ENCODE data around the gene PTTG1IP2.
A peak's percentile ranks its signal among the peaks of the same experiment; 100 is the strongest.

- no peak for TF ChIP-seq LARP7 (IDR thresholded peaks at IDR 0.05)
- no peak for TF ChIP-seq BRCA1 (IDR thresholded peaks at IDR 0.05; ENCODE audit: low read depth, low read length)
- no peak for TF ChIP-seq CHD2 (IDR thresholded peaks at IDR 0.05; ENCODE audit: borderline replicate concordance, low read depth, low read length)
- TF ChIP-seq SKIL (IDR thresholded peaks at IDR 0.05; ENCODE audit: low read depth, poor library complexity, severe bottlenecking) = no peak
- TF ChIP-seq USF2 (IDR thresholded peaks at IDR 0.05; ENCODE audit: borderline replicate concordance, low read depth, low read length) = no peak
- no peak for TF ChIP-seq POLR2AphosphoS5 (IDR thresholded peaks at IDR 0.05; ENCODE audit: low read length)
- TF ChIP-seq POLR2A (IDR thresholded peaks at IDR 0.05; ENCODE audit: low read depth, low read length) = no peak
- TF ChIP-seq RAD21 (IDR thresholded peaks at IDR 0.05; ENCODE audit: insufficient read depth, low read depth, low read length) = peak; percentile 31; the same call in 1 of the 2 replicates
- TF ChIP-seq ZZZ3 (IDR thresholded peaks at IDR 0.05; ENCODE audit: control insufficient read depth, insufficient read length, low read depth) = no peak
- no peak for TF ChIP-seq YY1 (IDR thresholded peaks at IDR 0.05; ENCODE audit: low read depth, low read length)
- no peak for TF ChIP-seq EZH2 (IDR thresholded peaks at IDR 0.05; ENCODE audit: borderline replicate concordance, control insufficient read depth, low read depth, low read length)
- no peak for TF ChIP-seq ZBTB11 (CRISPR knock-in tag; IDR thresholded peaks at IDR 0.05)
Measured at GRCh38 chr7:90552521-90552920, 83.1 kb downstream of the PTTG1IP2 start.
